ENCODE results near the gene SCIMP.
"Not testable (repeated sequence)": the region's sequence is repeated elsewhere in the genome, so short reads cannot be mapped to it uniquely, and the experiment has no call there.

SCIMP gene

DNA sequence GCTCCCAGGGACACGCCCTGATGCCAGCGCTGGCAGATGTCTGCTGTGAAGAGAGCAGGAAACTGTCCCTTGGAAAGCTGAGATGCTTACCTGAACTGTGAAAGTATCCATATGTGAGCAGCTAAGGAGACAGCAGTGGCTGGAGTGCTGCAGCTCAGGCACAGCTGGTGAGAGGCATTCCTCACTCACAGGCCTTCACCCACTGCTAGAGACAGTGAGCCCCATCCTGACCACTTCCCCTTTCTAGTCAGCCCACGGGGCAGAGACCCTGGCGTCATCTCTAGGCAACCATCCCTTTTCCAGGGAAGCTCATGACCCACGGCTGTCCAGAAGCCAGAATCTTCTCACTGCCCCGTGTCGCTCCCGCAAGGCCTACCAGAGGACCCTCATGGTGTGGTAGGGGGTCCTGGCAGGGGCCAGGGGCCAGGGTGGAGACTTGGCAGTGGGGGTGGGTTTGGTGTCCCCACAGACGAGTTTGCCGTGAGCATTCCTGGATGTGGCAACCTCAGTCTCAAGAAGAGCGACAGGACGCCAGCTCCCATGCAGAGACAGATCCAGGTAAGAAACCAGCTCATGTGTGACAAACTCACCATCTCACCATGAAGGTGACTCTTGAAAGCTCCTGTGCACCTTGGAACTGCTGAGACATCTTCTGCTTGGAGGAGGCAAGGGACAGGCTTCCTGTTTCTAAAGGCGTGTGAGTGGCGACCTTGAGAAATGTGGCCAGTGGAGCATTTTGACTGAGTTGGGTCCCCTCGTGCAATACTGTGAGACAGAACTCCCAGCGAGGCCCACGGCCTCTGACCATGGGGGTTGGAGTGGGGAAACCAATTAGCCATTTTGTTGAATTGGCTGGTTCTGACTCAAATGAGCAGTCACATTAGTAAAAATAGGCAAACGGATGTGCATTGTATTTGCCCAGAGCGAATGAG is at the start of gene SCIMP:
SCIMP (minus strand) TSS at position 216 of the 932 bp plus-strand sequence; CDS start at position 111, 105 bp downstream.
- no peak for DNase-seq

DNA sequence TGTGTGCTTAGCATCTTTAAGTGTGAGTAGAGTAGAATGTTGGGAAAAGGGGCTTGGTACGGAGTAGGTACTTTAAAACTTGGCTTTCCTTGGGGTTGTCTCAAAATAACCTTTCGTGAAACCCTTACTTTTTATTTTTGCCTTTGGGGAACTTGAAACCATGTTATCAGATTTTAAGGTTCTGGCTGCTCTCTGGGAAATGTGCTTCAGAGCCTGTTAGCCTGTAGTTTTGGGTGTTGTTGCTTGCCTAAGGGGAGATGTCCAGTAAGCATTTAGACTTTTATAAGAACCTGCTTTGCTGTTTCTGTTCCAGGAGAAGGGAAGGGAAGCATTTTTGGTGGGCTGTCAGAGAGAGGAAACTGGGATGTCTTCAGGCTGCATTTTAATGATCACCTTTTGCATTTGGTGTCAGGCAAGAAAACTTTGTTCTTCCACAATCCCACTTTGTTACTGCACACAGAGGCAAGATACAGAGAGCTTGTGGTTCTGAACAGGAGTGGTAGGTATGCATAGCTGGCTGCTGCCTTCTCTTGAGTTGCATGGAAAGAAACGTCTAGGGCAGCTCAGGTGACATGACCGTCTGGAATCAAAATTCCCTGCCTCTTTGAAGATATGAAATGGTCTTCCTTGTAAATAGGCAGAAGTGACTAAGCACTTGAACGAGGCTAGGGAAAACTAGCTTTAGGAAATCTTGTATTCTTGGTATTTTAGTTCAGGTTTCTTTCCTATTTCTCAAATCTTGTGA is 49.1 kb upstream of the SCIMP start:
- DNase-seq, result no peak

DNA sequence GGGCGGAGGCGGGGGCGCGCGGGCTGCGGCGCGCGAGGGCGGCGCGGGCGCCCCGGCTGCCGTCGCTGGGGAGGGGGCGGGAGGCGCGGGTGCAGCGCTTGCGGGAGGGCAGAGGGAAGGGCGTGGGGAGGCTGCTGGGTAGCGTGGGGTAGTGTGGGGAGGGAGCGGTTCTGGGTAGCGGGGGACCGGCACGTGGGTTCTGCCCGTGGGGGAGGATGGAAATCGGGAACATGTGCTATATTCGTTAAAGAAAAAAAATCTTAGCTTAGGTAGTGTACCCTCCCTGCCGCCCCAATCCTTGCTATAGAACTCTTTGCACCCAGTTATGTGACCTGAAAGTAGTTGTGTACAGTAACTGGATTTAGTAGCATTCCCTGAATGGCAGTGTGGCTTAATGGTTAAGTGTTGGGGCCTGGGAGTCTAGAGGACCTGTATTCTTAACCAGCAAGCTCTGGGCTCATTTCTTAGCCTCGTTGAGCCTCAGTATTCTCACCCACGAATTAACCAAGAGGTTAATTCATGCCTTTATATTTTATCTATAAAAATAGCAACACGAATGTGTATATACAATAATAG is 48.1 kb upstream of the SCIMP start:
- DNase-seq, result no peak

DNA sequence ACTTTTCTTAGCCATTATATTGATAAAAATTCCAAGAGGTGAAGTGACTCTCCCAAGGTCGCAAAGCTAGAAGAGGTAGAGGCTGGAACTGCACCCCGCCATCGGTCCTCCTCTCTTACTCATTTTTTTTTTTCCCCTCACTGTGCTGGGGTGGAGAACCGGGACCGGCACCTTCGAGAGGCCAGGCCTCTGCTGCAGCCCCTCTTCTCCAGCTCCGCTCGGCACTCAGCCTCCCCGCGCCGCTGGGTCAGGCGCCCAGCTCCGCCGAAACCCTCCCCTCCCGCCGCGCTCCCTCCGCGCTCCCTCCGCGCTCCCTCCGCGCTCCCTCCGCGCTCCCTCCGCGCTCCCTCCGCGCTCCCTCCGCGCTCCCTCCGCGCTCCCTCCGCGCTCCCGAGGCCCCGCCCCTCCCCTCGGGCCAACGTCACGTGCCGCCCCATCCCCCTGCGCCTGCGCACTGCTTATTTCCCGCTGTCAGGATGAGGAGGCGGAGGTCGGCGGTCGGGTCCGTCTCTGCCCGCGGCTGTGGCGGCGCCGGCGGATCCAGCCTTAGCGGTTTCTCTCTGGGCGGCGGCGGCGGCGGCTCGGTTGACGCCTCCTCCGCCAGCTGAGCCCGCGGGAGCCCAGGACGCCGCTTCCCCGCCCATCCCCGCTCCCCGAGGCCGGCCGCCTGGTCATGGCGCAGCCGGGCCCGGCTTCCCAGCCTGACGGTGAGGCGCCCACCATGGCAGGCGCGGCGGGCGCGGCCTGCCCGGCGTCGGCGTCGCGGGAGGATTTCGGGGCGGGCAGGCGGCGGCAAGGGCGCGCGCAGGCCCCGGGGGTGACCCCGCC is 47.4 kb upstream of the SCIMP start, which contains the start of gene RABEP1:
RABEP1 (plus strand) TSS at position 471 of the 828 bp plus-strand sequence; CDS start at position 674, 203 bp downstream.
- peak; percentile 38 for DNase-seq

DNA sequence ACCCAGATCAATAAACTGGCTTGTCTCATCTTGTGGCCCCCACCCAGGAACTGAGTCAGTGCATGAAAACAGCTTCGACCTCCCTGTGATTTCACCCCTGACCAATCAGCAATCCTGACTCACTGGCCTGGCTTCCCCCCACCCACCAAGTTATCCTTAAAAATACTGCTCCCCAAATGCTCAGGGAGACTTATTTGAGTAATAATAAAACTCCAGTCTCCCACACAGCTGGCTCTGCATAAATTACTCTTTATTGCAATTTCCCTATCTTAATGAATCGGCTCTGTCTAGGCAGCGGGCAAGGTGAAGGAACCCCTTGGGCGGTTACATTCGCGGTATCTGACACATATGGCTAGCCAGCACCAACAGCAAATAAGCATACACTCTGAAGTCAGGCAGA is 37.7 kb upstream of the SCIMP start:
- DNase-seq, result no peak

DNA sequence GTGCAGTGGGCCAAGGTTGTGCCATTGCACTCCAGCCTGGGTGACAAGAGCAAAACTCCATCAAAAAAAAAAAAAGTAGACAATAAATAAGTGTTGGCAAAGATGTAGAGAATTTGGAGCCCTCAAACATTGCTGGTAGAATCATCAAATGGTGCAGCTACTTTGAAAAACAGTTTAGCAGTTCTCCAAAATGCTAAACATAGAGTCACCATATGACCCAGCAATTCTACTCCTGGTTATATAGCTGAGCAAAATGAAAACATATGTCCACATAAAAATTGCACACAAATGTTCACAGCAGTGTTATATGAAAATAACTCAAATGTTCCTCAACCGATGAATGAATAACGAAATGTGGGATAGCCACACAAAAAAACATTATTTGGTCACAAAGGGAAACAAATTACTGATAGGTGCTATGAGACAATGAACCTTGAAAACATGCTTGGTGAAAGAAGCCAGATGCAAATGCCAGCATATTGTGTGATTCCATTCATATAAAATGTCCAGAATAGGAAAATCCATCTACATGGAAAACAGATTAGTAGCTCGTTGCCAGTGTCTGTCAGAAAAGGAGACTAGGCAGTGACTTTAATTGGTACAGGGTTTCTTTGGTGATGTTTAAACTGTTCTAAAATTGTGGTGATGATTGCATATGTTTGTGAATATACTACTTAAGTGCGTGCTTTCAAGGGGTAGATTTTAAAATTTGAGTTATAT is 34.7 kb upstream of the SCIMP start:
- no peak for DNase-seq

DNA sequence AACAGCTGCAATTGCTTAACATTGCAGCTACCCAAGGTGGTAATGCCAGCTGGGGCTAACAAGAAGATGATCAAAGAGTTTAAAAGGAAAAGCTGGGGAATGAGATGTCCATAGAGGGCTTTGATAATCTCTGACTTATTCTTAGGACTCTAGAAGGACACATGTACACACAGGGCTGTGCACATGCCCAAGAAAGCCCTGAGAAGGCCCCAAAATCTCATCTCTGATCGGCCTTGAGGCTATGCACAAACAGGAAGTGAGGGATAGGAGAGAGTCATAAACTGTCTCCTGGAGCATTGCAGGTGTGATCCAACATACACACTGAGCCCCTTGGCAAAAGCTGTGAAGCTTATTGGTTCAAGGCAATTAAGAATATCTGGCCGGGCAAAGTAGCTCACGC is 30.2 kb upstream of the SCIMP start:
- DNase-seq, result no peak

DNA sequence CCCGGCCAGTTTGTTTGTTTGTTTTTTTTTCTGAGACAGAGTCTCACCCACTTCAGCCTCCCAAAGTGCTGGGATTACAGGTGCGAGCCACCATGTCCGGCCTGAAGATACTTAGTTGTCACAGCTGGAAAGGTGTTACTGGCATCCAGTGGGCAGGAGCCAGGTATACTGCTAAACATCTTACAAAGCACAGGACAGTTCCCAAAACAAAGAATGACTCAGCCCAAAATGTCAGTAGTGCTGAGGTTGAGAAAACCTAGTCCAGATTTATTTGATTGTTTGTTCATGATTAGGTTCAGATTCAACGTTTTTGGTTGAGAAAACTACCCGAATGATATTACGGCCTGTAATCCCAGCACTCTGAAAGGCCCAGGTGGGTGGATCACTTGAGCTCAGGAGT is 28.8 kb upstream of the SCIMP start:
- DNase-seq, result no peak

DNA sequence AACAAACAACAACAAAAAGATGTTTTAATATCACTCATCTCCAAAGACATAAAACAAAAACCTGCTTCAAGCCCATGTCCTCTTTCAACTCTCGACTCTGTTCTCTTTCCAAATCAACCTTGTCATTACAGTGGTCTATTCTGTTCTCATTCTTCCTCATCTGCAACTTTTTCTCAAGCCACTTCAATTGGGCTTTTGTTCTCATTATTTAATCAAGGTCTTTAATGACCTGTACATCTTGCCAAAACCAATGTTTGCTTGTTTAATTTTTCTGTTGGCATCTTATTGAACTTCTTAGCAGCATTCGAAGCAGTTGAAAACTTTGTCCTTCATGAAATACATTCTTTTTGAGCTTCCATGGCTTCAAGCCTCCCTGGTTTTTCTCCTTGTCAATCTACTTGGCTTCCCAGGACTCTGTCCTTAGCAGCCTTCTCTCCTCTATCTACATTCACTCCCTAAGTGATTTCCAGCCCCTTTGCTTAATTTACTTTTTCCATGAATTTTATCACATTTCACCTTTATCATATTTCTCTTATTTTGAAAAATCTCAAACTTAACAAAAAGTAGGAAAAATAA is 27.8 kb upstream of the SCIMP start:
- no peak for DNase-seq

DNA sequence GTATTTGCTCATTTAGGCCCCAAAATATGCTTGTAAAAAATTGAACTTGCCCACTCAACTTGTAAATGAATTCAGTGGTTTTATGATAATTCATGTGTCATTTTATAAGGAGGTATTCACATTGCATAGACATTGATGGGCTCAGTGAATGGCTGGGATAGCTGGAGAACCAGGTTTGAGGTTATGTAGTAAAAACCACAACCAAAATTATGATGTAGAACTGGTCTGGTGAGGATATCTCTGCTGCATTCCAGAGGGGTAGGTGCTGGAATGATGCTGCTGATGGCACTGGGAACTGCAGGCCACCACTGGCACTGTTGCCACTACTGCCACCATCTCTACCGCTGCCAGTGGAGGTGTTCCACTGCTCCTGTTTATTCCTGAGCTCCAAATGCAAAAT is 25.9 kb upstream of the SCIMP start:
- no peak for DNase-seq

DNA sequence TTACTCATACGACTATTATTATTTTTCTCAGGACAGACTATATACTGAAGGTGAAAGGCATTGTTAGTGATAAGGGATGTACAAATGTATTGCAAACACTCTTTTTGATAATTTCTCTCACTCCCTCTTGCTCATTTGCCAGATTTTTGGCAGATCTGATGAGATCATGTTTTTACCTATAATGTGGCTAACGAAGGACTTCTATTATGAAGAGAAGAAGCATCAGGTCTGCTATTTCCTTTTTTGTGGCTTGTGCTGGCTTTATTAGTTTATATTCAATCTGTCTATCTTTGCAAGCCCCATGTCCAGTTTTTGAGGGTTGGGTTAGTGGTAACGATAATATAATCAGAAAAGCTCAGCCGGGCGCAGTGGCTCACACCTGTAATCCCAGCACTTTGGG is 22.5 kb upstream of the SCIMP start:
- no peak for DNase-seq

DNA sequence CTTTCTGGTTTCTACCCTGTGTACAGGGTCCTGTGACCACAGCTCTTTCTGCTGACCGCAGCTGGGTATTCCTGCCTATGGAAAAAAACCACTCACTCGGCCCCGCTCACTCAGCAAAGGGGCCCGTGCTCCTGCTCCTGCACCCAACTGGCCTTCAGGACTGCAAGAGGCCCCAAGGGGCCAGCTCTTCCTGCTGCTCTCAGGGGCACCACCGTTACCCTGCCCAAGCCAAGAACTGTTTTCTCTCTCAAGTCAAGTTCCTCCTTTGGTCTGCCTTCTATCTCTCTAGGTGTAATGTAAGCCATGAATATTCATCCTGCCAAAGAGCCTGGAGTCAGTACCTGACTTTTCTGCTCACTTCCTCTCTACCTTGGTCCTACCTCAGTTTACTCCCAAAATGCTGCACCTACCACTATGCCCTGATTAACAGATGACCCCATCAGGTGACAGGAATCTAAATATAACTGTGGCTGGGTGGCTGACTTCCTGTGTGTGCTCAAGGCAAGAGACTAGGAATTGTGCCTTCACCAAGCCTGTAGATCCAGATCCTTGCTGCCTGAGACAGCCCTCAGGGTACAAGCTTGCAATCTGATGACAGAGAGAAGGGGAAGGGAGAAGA is 20.4 kb upstream of the SCIMP start:
- DNase-seq, result peak; percentile 50

DNA sequence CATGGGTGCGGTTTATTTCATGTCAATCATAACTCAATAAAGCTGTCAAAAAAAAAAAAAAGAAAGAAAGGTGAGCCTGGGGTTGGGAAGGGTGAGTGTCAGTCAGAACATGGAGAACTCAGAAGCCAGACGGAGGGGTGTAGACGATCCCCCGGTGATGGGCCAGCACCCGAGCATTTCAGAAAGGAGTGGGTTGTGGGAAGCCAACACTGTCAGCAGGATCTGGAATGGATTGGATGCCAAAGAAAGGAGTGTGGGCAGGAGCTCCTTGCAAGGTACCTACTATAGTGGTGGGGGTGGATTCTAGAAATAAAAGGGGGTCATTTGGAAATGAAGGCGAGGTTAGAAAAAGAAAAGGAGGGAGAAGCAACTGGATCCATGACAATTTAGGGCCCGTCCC is 19.8 kb upstream of the SCIMP start:
- no peak for DNase-seq

DNA sequence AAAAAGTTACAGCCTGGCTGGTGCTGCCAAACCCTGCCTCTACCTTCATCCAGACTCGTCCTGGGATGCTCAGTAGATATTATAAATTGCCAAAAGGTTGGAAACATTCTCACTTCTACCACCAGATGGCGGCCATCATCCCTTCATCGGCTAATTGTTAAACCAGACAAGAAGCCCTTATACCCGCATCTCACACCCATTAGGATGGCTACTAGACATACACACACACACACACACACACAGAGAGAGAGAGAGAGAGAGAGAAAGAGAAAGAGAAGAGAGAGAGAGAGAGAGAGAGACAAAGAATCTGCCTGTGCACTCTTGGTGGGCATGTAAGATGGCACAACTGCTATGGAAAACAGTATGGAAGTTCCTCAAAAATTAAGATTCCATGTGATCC is 15.0 kb upstream of the SCIMP start:
- DNase-seq, result peak; percentile 30

DNA sequence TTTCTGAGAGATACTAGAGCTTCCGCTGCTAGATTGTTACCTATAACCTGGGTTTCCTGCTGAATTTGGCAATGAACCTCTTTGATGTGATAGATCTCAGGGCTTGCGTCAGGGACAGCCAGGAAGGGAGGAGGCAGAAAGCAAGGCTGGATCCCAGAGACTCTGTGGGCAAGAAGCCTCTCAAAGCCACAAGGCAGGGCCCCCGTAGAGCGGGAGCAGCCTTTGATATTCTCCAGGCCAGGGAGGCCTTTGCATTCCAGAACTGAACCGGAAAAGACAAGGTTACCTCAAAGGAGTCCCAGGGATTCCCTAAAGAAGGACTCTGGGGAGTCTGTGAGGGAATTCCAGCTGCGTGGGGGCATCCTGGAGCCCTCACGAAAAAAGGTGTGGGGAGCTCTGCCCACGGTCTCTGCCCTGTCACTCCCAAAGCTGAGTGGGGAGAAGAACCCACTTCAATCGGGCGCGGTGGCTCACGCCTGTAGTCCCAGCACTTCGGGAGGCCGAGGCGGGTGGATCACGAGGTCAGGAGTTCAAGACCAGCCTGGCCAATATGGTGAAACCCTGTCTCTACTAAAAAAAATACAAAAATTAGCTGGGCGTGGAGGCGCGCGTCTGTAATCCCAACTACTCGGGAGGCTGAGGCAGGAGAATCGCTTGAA is 14.3 kb upstream of the SCIMP start:
- DNase-seq, result no peak

DNA sequence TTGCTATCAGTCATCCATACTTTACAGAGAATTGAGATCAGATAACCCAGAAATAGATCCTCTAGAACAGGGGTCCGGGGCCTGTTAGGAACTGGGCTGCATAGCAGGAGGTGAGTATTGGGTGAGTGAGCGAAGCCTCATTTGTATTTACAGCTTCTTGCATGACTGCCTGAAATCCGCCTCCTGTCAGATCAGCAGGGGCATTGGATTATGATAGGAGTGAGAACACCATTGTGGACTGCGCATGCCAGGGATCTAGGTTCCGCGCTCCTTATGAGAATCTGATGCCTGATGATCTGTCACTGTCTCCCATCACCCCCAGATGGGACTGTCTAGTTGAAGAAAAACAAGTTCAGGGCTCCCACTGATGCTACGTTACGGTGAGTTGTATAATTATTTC is 13.0 kb upstream of the SCIMP start:
- no peak for DNase-seq

DNA sequence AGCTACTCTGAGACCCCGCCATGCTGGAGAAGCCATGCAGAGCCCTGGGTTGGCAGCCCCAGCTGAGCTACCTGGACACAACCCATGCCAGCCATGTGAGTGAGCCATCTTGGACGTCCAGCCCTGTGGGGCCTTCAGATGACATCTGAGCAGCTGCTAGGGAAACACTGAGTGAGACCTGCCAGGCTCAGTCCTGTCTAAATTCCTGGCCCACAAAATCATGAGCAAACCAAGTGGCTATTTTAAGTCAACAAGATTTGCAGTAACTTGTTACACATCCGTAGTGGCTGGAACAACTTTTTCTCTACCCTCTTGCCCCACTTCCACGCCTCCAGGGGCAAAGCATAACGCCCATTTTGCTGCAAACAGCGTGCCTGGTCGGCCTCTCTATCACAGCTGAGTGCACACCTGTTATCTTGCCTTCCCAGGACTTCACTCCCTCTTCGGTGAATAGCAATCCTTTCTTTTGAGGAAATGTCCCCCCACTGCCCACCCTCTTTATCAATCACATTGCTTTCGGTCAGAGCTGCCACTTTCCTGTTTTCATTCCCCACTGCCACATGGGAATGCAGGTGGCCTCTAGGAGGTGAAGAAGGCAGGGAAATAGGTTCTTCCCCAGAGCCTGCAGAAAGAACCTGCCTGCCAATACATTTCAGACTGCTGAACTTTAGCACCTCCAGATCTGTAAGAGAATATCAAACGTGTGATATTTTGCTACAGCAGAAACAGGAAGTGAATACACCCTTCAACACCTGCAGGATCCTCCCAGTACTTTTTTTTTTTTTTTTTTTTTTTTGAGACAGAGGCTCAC is 7.4 kb upstream of the SCIMP start:
- DNase-seq, result no peak

DNA sequence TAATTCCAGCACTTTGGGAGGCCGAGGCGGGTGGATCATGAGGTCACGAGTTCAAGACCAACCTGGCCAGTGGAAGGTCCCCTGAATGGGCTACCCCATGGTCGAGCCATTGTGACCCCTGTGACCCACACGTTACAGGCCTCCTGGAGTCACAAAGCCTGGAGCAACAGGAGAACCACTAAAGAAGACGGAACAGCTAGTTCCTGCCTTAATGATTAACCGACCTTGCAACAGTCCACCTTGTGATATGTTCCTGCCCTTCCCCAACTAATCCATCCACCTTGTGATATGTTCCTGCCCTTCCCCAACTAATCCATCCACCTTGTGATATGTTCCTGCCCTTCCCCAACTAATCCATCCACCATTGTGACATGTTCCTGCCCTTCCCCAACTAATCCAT is 5.1 kb upstream of the SCIMP start:
- not testable (repeated sequence) for DNase-seq

DNA sequence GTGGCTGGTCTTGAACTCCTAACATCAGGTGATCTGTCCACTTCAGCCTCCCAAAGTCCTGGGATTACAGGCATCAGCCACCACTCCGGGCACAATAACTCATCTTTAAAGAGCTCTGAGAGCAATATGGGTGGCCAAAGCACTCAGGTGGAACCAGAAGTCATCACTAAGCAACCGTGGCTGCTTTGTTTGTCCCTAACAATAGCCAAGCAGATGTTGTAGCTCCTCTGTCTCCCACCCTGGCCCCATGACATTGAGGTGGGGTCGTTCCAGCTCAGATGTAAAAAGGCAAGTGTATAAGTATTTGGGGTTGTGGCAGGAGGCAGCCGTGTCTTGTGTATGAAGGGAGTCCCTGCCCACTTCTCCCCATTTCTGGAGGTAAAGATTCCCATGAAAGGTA is 3.7 kb upstream of the SCIMP start:
- DNase-seq, result no peak

DNA sequence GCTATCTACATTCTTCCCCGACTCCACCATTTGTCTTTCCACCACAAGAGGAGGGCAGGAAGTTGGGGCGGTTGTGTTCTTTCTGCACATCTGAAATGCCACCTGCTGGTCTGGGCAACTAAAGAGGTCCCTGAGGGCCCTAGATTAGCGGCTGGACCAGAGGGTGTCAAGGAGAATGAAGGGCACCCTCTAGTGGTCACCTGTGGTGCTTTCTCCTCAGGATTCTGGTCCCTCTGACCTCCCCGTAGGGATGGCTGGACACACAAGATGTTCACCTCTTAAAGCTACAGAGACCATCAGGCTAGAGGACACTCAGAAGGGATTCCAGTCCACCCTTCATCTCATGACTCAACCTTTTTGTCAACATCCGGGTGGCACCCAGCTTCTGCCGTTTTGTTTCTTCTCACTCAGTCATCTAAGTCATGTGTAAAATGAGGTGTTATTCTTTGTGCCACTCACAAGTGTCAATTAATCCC is 2.9 kb upstream of the SCIMP start:
- DNase-seq, result no peak
